Stimulated activated naive CD8-positive, alpha-beta T cell treated with anti-CD3 and anti-CD28 coated beads, Interleukin-15, amount 100 ng/mL, for 72 hours (primary cell): ENCODE measurements around the gene SGMS1.
"Not testable (repeated sequence)": the region's sequence is repeated elsewhere in the genome, so short reads cannot be mapped to it uniquely, and the experiment has no call there.

Source experiments
- ATAC-seq: fragments of 150-1000 bp; cut with Tn5 transposase; 2 replicates; pipeline ENCODE4 v1.10.0; 2021; ENCODE audit warnings: mild to moderate bottlenecking, moderate library complexity
- DNase-seq, 2 donors: peaks; one replicate each; pipeline ENCODE4 v3.0.0; 2021 to 2022
- H3K27ac Mint-ChIP-seq, 2 donors: one replicate each; pipeline ENCODE4 v1.8.0; 2022; ENCODE audit warnings: mild to moderate bottlenecking in 2 of 2, mixed read lengths in 2 of 2, moderate library complexity in 2 of 2
- H3K27me3 Mint-ChIP-seq: one replicate; pipeline ENCODE4 v1.8.0; 2022; ENCODE audit warnings: mixed read lengths
- H3K4me1 Mint-ChIP-seq: one replicate; pipeline ENCODE4 v1.8.0; 2022; ENCODE audit warnings: mild to moderate bottlenecking, mixed read lengths
- H3K4me3 Mint-ChIP-seq, 2 donors: one replicate each; pipeline ENCODE4 v1.8.0; 2022; ENCODE audit warnings: mild to moderate bottlenecking in 2 of 2, mixed read lengths in 2 of 2, moderate library complexity in 1 of 2
- H3K9me3 Mint-ChIP-seq, 2 donors: one replicate each; pipeline ENCODE4 v1.8.0; 2022; ENCODE audit warnings: mixed read lengths in 2 of 2

SGMS1 gene

DNA sequence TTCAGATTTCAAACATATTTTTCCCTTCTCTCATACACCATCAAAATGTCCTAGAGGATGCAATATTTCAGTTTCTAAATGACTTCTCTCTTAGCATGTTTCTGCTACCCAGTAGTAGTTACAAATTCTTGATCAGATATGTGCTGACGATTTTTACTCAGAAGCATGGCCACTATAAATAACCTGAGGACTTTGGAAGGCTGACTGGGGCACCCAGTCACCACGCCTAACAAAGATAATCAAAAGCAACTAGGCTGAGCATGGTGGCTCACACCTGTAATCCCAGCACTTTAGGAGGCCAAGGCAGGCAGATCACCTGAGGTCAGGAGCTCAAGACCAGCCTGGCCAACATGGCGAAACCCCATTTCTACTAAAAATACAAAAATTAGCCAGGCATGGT, 259.0 kb downstream of the SGMS1 start:
- H3K27ac Mint-ChIP-seq, ATAC-seq, DNase-seq, H3K27me3 Mint-ChIP-seq, H3K4me3 Mint-ChIP-seq, H3K4me1 Mint-ChIP-seq: not testable (repeated sequence)
- peaks cover 0 to 10% of the 10 kb centered on the region in 2 donors for H3K9me3 Mint-ChIP-seq

DNA sequence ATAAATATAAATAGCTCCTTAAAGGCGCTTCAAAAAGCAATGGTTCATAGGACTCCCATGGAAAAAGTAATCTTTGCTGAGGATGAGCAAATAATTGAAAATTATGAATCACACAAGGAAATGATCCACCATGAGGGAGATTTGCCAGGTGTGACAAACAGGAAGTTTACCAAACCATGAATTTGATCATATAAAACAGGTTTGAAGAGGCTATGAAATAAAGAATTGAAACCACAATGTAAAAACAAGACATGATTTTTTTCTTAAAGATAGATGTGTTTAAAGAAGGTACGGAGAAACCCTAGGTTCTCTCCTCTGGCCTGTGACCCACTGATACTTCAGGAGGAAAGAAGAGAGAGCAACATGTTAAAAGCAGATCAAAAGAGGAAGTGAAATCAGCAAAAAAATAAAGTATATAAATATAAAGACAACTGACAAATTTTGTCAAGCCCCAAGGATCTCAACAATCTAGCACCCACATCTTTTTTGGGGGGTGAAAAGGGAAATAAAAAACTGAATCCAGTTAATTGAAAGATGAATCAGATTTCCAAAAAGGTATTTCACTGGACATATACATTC, 261.1 kb downstream of the SGMS1 start:
- DNase-seq = no peak
- H3K27me3 Mint-ChIP-seq = no peaks in the 10 kb centered on the region
- H3K27ac Mint-ChIP-seq = no peak overlapping the region
- peaks cover 8% of the 10 kb centered on the region for H3K4me1 Mint-ChIP-seq
- H3K9me3 Mint-ChIP-seq = peaks cover 0 to 10% of the 10 kb centered on the region in 2 donors
- ATAC-seq = no peak
- H3K4me3 Mint-ChIP-seq = no peak overlapping the region

- H3K4me1 Mint-ChIP-seq = peaks cover 8% of the 10 kb centered on the region
- no peak for ATAC-seq
- peaks cover 0 to 10% of the 10 kb centered on the region in 2 donors for H3K9me3 Mint-ChIP-seq
- no peaks in the 10 kb centered on the region for H3K27me3 Mint-ChIP-seq
- H3K4me3 Mint-ChIP-seq = no peak overlapping the region
- no peak overlapping the region for H3K27ac Mint-ChIP-seq
- no peak for DNase-seq
Measured at GRCh38 chr10:50361946-50362345, 261.8 kb downstream of the SGMS1 start.

GRCh38 chr10:50360077-50360850, 263.5 kb downstream of the SGMS1 start:
- no peaks in the 10 kb centered on the region for H3K27me3 Mint-ChIP-seq
- no peak for DNase-seq
- H3K4me1 Mint-ChIP-seq = peaks cover 8% of the 10 kb centered on the region
- peaks cover 0 to 17% of the 10 kb centered on the region in 2 donors for H3K9me3 Mint-ChIP-seq
- H3K27ac Mint-ChIP-seq = no peak overlapping the region
- H3K4me3 Mint-ChIP-seq = no peak overlapping the region
- ATAC-seq = no peak

- DNase-seq = no peak
- Mint-ChIP-seq H3K27me3 (no peaks in the 10 kb centered on the region), H3K4me3 (no peak overlapping the region), H3K9me3 (peaks cover 0 to 20% of the 10 kb centered on the region in 2 donors), H3K4me1 (peaks cover 8% of the 10 kb centered on the region), H3K27ac (no peak overlapping the region)
- ATAC-seq = no peak
Measured at GRCh38 chr10:50358925-50359687, 264.6 kb downstream of the SGMS1 start.

- Mint-ChIP-seq H3K4me1 (peaks cover 8% of the 10 kb centered on the region), H3K27me3 (no peaks in the 10 kb centered on the region), H3K27ac (no peak overlapping the region), H3K9me3 (peaks cover 0 to 20% of the 10 kb centered on the region in 2 donors), H3K4me3 (no peak overlapping the region)
- ATAC-seq = no peak
- no peak for DNase-seq
Measured at GRCh38 chr10:50358411-50358810, 265.3 kb downstream of the SGMS1 start.

DNA sequence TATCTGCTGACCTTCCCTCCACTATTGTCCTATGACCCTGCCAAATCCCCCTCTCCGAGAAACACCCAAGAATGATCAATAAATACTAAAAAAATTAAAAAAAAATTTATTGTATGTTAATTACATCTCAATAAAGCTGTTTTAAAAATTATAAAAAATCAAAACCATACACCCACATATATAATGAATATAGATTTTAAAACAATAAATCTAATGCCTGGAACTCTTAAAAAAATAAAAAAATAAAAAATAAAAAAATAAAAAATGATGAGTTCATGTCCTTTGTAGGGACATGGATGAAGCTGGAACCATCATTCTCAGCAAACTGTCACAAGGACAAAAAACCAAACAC, 267.3 kb downstream of the SGMS1 start:
- not testable (repeated sequence) for H3K4me3 Mint-ChIP-seq, DNase-seq, ATAC-seq, H3K27ac Mint-ChIP-seq, H3K4me1 Mint-ChIP-seq, H3K27me3 Mint-ChIP-seq
- H3K9me3 Mint-ChIP-seq = peaks cover 0 to 15% of the 10 kb centered on the region in 2 donors

- H3K27ac Mint-ChIP-seq, H3K4me3 Mint-ChIP-seq, ATAC-seq, DNase-seq, H3K27me3 Mint-ChIP-seq, H3K4me1 Mint-ChIP-seq: not testable (repeated sequence)
- H3K9me3 Mint-ChIP-seq = peaks cover 0 to 21% of the 10 kb centered on the region in 2 donors
Measured at GRCh38 chr10:50355693-50356480, 267.9 kb downstream of the SGMS1 start.

- Mint-ChIP-seq H3K4me3 (no peak overlapping the region), H3K4me1 (peaks cover 16% of the 10 kb centered on the region), H3K27ac (no peak overlapping the region), H3K9me3 (peaks cover 19 to 36% of the 10 kb centered on the region in 2 donors), H3K27me3 (no peaks in the 10 kb centered on the region)
- ATAC-seq (no peak), DNase-seq (no peak)
Measured at GRCh38 chr10:50351483-50352146, 272.1 kb downstream of the SGMS1 start.

DNA sequence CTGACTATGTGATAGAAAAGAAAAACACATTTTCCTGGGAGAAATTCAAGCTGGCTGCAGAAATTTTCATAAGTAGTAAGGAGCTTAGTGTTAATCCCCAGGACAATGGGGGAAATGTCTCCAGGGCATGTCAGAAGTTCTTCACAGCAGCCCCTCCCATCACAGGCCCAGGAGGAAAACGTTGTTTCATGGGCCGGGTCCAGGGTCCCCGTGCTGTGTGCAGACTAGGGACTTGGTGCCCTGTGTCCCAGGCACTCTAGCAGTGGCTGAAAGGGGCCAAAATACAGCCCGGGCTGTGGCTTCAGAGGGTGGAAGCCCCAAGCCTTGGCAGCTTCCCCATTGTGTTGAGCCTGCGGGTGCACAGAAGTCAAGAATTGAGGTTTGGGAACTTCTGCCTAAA, 273.4 kb downstream of the SGMS1 start:
- no peaks in the 10 kb centered on the region for H3K27me3 Mint-ChIP-seq
- H3K4me3 Mint-ChIP-seq = no peak overlapping the region
- ATAC-seq = no peak
- no peak overlapping the region for H3K27ac Mint-ChIP-seq
- peaks cover 19 to 31% of the 10 kb centered on the region in 2 donors for H3K9me3 Mint-ChIP-seq
- peaks cover 16% of the 10 kb centered on the region for H3K4me1 Mint-ChIP-seq
- DNase-seq = no peak

- H3K9me3 Mint-ChIP-seq = peaks cover 19 to 26% of the 10 kb centered on the region in 2 donors
- H3K27me3 Mint-ChIP-seq = no peaks in the 10 kb centered on the region
- peaks cover 16% of the 10 kb centered on the region for H3K4me1 Mint-ChIP-seq
- ATAC-seq = no peak
- no peak for DNase-seq
- no peak overlapping the region for H3K4me3 Mint-ChIP-seq
- H3K27ac Mint-ChIP-seq = no peak overlapping the region
Measured at GRCh38 chr10:50349554-50349953, 274.2 kb downstream of the SGMS1 start.

- Mint-ChIP-seq H3K4me1 (peaks cover 16% of the 10 kb centered on the region), H3K4me3 (no peak overlapping the region)
- peak; percentile 95 for ATAC-seq
Measured at GRCh38 chr10:50347394-50347802, 276.4 kb downstream of the SGMS1 start.

DNA sequence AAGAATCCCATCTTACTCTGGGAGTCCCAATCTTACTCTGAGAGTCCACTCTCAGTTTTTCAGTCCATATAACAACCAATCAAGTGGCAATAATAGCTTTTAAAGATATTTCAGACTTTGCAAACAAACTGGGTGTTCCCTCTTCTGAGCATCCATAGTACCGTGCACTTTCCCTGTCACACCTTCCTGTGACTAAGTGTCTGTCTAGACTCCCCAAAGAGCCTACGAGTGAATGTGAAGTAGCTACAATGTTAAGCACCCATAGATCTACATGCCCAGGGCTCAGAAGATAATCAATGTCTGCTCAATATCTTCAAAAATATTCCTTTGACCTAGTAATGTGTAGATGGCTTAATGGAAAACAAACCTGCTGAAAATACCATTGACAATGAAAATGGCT, 276.8 kb downstream of the SGMS1 start:
- peaks cover 16% of the 10 kb centered on the region for H3K4me1 Mint-ChIP-seq
- H3K27me3 Mint-ChIP-seq = no peaks in the 10 kb centered on the region
- ATAC-seq (no peak), DNase-seq (no peak)
- peaks cover 19 to 26% of the 10 kb centered on the region in 2 donors for H3K9me3 Mint-ChIP-seq
- no peak overlapping the region for H3K27ac Mint-ChIP-seq
- no peak overlapping the region for H3K4me3 Mint-ChIP-seq

More at GRCh38 chr10:50347394-50347802, 276.4 kb downstream of the SGMS1 start:
- no peaks in the 10 kb centered on the region for H3K27me3 Mint-ChIP-seq
- H3K9me3 Mint-ChIP-seq = peaks cover 19 to 26% of the 10 kb centered on the region in 2 donors
- H3K27ac Mint-ChIP-seq = no peak overlapping the region
- DNase-seq = peak; percentile 4 to 26

- no peak overlapping the region for H3K4me3 Mint-ChIP-seq
- H3K9me3 Mint-ChIP-seq = peaks cover 15 to 19% of the 10 kb centered on the region in 2 donors
- ATAC-seq = no peak
- H3K4me1 Mint-ChIP-seq = peaks cover 16% of the 10 kb centered on the region
- no peaks in the 10 kb centered on the region for H3K27me3 Mint-ChIP-seq
- H3K27ac Mint-ChIP-seq = no peak overlapping the region
- DNase-seq = no peak
Measured at GRCh38 chr10:50345545-50345944, 278.2 kb downstream of the SGMS1 start.
